Type B pancreatic cell (in vitro differentiated cells): ENCODE results near the gene ELL. TPM values are rescaled to one million over a fixed set of nuclear protein-coding genes. Genes with fewer than 3 reads are reported as not detected.

Experiments used
- DNase-seq: peaks from one replicate; pipeline ENCODE4 v3.0.0; 2021; ENCODE audit warnings: mixed read lengths; ENCODE audit not compliant: unreplicated experiment; ENCODE audit errors: extremely low spot score
- H3K27ac Mint-ChIP-seq: 2 replicates; pipeline ENCODE4 v1.8.0; 2021; ENCODE audit warnings: mild to moderate bottlenecking, mixed read lengths
- H3K27me3 Mint-ChIP-seq: 2 replicates; pipeline ENCODE4 v1.8.0; 2021; ENCODE audit warnings: mixed read lengths
- H3K36me3 Mint-ChIP-seq: 2 replicates; pipeline ENCODE4 v1.8.0; 2021; ENCODE audit warnings: mixed read lengths
- H3K4me1 Mint-ChIP-seq: one replicate; pipeline ENCODE4 v1.8.0; 2021; ENCODE audit warnings: mixed read lengths; ENCODE audit not compliant: unreplicated experiment
- H3K4me3 Mint-ChIP-seq: 2 replicates; pipeline ENCODE4 v1.8.0; 2021; ENCODE audit warnings: mild to moderate bottlenecking, mixed read lengths
- H3K9me3 Mint-ChIP-seq: 2 replicates; pipeline ENCODE4 v1.8.0; 2021; ENCODE audit warnings: mixed read lengths
- total RNA-seq: library from RNA; stranded (reverse); gene quantifications from 2 replicates; pipeline ENCODE4 v1.2.1, GENCODE V29; 2021; ENCODE audit warnings: low replicate concordance
- TF ChIP-seq, protein P1 (sequence below): fragments of 200-600 bp; sonication (generic); conservative IDR thresholded peaks from 2 replicates; pipeline ENCODE4 v1.5.0; 2021; ENCODE audit warnings: antibody characterized with exemption, mild to moderate bottlenecking

Gene ELL
- total RNA-seq, 1 donor from 2014 or later: 13.6 TPM

DNA sequence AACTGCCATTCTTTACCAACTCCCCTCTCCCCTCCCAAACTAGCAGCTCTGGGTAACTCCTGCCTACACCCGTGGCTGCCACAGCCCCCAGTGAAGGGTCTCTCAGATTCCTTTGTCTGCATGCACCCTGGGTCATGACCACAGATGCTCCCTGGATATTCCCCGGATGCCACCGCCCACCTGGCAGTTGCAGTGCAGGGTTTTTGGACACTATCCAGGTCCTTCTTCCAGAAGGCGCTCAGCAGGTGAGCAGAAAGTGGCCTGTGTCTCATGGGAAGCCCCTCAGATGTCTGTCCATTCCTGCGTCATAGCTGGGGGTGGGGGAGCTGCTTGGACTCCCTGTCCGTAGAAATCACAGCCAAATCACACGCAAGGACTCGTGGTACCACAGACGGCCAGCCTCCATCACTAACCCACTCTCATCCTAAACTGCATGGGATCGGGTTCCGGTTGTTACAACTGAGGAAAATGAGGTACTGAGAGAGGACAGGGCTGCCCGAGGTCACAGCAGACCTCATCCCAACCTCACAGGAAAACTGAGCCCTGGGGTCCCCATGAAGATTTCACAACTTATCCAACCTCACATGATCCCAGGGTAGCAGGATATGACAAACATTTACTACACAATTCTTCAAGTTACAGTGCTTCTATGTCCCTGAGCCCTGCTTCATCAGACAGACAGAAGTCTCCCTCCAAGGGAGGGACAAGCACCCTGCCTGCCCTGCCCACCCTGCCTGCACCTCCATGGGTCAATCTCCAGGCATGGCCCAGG lies 38.6 kb downstream of the ELL start:
- Mint-ChIP-seq H3K4me1 (peaks cover 36% of the 10 kb centered on the region), H3K9me3 (no peaks in the 10 kb centered on the region), H3K27me3 (no peaks in the 10 kb centered on the region), H3K27ac (no peak overlapping the region), H3K36me3 (no peaks in the 10 kb centered on the region), H3K4me3 (no peak overlapping the region)
- no peak for DNase-seq
- TF ChIP-seq, protein P1, sequence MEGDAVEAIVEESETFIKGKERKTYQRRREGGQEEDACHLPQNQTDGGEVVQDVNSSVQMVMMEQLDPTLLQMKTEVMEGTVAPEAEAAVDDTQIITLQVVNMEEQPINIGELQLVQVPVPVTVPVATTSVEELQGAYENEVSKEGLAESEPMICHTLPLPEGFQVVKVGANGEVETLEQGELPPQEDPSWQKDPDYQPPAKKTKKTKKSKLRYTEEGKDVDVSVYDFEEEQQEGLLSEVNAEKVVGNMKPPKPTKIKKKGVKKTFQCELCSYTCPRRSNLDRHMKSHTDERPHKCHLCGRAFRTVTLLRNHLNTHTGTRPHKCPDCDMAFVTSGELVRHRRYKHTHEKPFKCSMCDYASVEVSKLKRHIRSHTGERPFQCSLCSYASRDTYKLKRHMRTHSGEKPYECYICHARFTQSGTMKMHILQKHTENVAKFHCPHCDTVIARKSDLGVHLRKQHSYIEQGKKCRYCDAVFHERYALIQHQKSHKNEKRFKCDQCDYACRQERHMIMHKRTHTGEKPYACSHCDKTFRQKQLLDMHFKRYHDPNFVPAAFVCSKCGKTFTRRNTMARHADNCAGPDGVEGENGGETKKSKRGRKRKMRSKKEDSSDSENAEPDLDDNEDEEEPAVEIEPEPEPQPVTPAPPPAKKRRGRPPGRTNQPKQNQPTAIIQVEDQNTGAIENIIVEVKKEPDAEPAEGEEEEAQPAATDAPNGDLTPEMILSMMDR: no peak

DNA sequence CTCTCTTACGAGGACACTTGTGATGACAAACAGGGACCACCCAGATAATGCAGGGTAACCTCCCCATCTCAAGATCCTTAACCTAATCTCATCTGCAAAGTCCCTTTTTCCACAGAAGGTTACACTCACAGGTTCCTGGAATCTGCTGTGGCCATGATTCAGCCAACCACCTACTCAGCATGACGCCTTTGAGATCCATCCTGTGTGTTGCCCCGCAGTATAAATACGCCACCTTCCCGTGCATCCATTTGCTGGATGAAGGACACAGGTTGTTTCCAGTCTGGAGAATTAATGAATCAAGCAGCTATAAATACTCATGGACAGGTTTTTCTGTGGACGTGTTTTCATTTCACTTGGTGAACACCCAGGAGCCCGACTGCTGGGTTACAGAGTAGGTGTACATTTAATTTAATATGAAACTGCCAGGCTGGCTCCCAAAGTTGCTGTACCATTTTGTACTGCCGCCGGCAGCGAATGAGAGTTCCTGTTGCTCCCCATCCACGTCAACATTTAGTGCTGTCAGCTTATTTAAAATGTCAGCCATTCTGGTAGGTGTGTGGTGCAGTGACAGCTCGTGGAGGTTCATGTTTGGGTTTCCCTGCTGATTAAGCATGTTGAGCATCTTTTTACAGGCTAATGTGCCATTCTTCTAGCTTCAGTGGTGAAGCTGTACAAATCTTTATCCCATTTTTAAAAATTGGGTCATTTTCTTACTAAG lies 40.2 kb downstream of the ELL start:
- Mint-ChIP-seq H3K27ac (no peak overlapping the region), H3K27me3 (no peaks in the 10 kb centered on the region), H3K4me1 (peaks cover 44% of the 10 kb centered on the region), H3K36me3 (peaks cover 10% of the 10 kb centered on the region), H3K4me3 (no peak overlapping the region), H3K9me3 (no peaks in the 10 kb centered on the region)
- TF ChIP-seq, protein P1: no peak
- DNase-seq: no peak

DNA sequence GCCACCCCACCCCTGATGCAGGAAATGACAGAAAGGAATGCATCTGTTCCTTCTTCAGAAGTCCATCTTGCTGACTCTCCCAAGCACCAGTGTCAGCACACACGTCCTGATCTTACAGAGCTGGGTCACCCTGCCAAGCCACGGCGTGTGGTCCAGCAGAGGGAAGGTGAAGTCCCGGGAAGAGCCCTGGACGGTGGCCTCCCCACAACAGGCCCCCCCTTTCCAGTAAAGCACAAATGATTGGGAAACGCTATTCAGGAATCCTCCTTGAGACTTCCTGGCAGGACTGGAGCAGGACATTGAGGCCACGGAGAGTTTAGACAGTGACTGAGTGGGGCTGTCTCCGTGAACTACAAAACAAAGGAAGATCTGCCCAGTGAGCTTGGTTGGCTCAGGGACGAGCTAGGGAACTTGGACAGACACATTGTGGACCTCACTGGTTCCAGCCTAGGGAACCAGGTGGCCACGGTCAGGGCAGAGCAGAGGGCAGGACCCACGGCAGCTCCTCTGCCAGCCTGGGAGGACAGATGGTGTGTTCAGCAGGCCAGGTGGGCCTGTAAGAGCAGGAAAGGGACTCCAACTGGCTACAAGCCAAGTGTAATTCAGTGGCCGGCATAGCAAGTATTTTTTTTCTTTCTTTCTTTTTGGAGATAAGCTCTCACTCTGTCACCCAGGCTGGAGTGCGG lies 41.7 kb downstream of the ELL start:
- Mint-ChIP-seq H3K4me1 (peaks cover 40% of the 10 kb centered on the region), H3K27ac (peak overlapping the region; percentile 33), H3K4me3 (no peak overlapping the region), H3K27me3 (no peaks in the 10 kb centered on the region), H3K9me3 (no peaks in the 10 kb centered on the region), H3K36me3 (peaks cover 11% of the 10 kb centered on the region)
- no peak for DNase-seq
- TF ChIP-seq, protein P1: no peak

DNA sequence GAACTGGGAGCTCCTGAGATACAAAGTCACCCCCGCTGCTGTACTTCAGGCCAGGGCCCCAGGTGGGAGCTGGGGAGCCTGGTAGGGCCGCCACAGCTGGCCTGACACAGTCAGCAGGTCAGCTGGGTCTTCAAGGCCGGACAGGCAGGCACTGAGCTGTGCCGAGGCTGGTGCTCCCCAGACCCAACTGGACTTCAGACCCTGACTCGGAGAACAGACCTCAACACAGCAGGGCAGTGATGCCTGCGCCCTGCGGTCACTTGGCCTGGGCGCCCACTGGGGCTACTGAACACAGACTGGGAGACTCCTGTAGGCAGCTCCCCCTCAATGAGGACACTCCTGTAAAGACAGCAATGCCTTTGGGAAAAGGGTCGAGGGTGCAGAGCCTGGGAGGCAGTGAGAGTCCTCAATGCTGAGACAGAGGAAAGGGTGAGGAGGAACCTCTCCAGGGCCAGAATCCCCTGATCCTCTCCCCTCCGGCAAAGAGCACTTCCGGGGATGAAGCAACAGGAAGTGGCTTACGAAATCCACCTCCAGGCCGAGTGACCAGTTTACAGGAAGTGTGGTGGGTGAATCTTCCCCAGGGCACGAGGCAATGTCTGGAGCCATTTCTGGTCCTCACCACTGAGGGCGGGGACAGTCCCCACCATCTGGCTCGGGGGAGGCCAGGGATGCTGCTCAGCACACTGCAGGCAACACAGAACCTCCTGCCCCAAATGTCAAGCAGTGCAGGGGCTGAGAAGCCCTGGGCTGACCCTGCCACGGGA lies 43.1 kb downstream of the ELL start:
- H3K9me3 Mint-ChIP-seq: no peaks in the 10 kb centered on the region
- H3K4me1 Mint-ChIP-seq: peaks cover 38% of the 10 kb centered on the region
- no peak overlapping the region for H3K27ac Mint-ChIP-seq
- no peaks in the 10 kb centered on the region for H3K27me3 Mint-ChIP-seq
- H3K4me3 Mint-ChIP-seq: no peak overlapping the region
- no peak for DNase-seq
- TF ChIP-seq, protein P1: no peak
- H3K36me3 Mint-ChIP-seq: peaks cover 11% of the 10 kb centered on the region

DNA sequence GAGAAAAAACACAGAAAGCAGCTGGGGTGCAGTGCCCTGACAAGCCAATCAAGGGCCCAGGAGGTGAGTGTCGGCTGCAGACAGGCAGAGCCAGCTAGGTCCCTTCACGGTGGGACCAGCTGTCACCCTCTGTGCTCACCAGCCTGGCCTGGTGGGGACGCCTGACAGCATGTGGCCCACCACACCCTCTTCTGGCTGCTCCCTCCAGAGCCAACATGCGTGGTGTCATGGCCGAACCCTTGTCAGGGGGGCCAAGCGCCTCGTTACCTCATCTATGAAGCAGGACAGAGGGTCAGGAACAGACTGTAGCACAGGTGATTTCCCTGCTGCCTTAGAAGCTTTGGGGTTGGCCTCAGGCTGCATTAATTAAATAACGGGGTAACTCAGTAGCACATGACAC lies 43.9 kb downstream of the ELL start:
- Mint-ChIP-seq H3K4me1 (peaks cover 34% of the 10 kb centered on the region), H3K27me3 (no peaks in the 10 kb centered on the region), H3K4me3 (no peak overlapping the region), H3K27ac (no peak overlapping the region), H3K9me3 (no peaks in the 10 kb centered on the region), H3K36me3 (peaks cover 11% of the 10 kb centered on the region)
- TF ChIP-seq, protein P1: no peak
- no peak for DNase-seq
